B cell (primary cell): ENCODE measurements around the gene LOC101059915.
A peak's percentile ranks its signal among the peaks of the same experiment; 100 is the strongest.

Experiments used
- ATAC-seq: fragments of 200-7000 bp; cut with Tn5 transposase; one replicate; pipeline ENCODE4 v1.10.0; 2021; ENCODE audit warnings: low read depth, mild to moderate bottlenecking, moderate number of reproducible peaks, moderate library complexity
- CTCF ChIA-PET: fragments of 350-600 bp; sonication (Branson Sonifier 250); formaldehyde crosslinking; loops from one replicate; lab custom pipeline; 2021; ENCODE audit warnings: antibody characterized with exemption, inconsistent platforms; lab: Charles Lee
- POLR2A ChIA-PET: fragments of 350-600 bp; sonication (Branson Sonifier 250); formaldehyde crosslinking; loops from one replicate; lab custom pipeline; 2021; ENCODE audit warnings: antibody characterized with exemption; lab: Charles Lee
- DNase-seq: peaks from one replicate; pipeline ENCODE4 v3.0.0; 2013
- H2AFZ ChIP-seq: 2 replicates; pipeline ENCODE4 v1.6.1; 2012; ENCODE audit warnings: mild to moderate bottlenecking, low read depth, low read length; ENCODE audit not compliant: insufficient read depth, poor library complexity, severe bottlenecking
- H3K27ac ChIP-seq, 2 donors: 1 replicate in 1 of 2; 2 replicates in 1 of 2; pipeline ENCODE4 v1.5.1; 2012 to 2013; ENCODE audit warnings: low read length in 2 of 2, mild to moderate bottlenecking in 2 of 2, moderate library complexity in 1 of 2
- H3K27me3 ChIP-seq, 4 experiments: fragments of 200-600 bp in 1 of 4; sonication (generic) in 1 of 4; replicated peaks in 1 of 4; 1 replicate in 2 of 4; 2 replicates in 2 of 4; pipeline versions ENCODE4 v1.6.1 to v1.7.0; 2013 to 2016; ENCODE audit warnings: low read length in 3 of 4, mild to moderate bottlenecking in 2 of 4, mixed read lengths in 1 of 4, moderate library complexity in 1 of 4; ENCODE audit not compliant: insufficient read depth in 4 of 4, control insufficient read depth in 3 of 4; ENCODE audit errors: control extremely low read depth in 1 of 4
- H3K36me3 ChIP-seq, 2 experiments: replicated peaks in 1 of 2; 1 replicate in 1 of 2; 2 replicates in 1 of 2; pipeline versions ENCODE4 v1.6.1 to v1.7.1; 2013; ENCODE audit warnings: low read length in 1 of 2; ENCODE audit not compliant: insufficient read depth in 2 of 2, control insufficient read depth in 1 of 2; ENCODE audit errors: control extremely low read depth in 1 of 2, extremely low read depth in 1 of 2
- H3K4me1 ChIP-seq, 2 donors: fragments of 200-600 bp in 1 of 2; sonication (generic) in 1 of 2; 1 replicate in 1 of 2; 2 replicates in 1 of 2; pipeline versions ENCODE4 v1.5.1 to v1.6.1; 2013 to 2017; ENCODE audit warnings: low read length in 2 of 2; ENCODE audit not compliant: control insufficient read depth in 2 of 2, insufficient read depth in 2 of 2
- H3K4me2 ChIP-seq: replicated peaks from 2 replicates; pipeline ENCODE3; 2012; ENCODE audit warnings: mild to moderate bottlenecking, low read depth, low read length; ENCODE audit not compliant: poor library complexity, severe bottlenecking
- H3K4me3 ChIP-seq, 5 experiments: fragments of 200-600 bp in 1 of 5; sonication (generic) in 1 of 5; 1 replicate in 3 of 5; 2 replicates in 2 of 5; pipeline versions ENCODE4 v1.5.1 to v1.7.0; 2011 to 2016; ENCODE audit warnings: low read length in 4 of 5, mild to moderate bottlenecking in 4 of 5, low read depth in 2 of 5, control low read depth in 1 of 5, moderate library complexity in 1 of 5; ENCODE audit not compliant: insufficient read depth in 1 of 5; ENCODE audit errors: control extremely low read depth in 1 of 5, extremely low read depth in 1 of 5
- H3K79me2 ChIP-seq: fragments of 200-600 bp; sonication (generic); one replicate; pipeline ENCODE4 v1.6.0; 2016; ENCODE audit warnings: low read length; ENCODE audit not compliant: control insufficient read depth, insufficient read depth
- H3K9ac ChIP-seq: fragments of 200-600 bp; sonication (generic); 2 replicates; pipeline ENCODE4 v1.6.1; 2017; ENCODE audit warnings: mild to moderate bottlenecking, low read length, moderate library complexity
- H3K9me3 ChIP-seq, 3 donors: one replicate each; pipeline versions ENCODE4 v1.6.1 to v1.7.1; 2013; ENCODE audit warnings: low read length in 2 of 3; ENCODE audit not compliant: control insufficient read depth in 2 of 3, insufficient read depth in 1 of 3; ENCODE audit errors: control extremely low read depth in 1 of 3
- H4K20me1 ChIP-seq: 2 replicates; pipeline ENCODE4 v1.6.0; 2012; ENCODE audit warnings: mild to moderate bottlenecking, low read length; ENCODE audit not compliant: insufficient read depth, control insufficient read depth, poor library complexity, severe bottlenecking
- H3K27ac Mint-ChIP-seq: one replicate; pipeline ENCODE4 v1.8.0; 2021; ENCODE audit warnings: mixed read lengths
- H3K27me3 Mint-ChIP-seq: one replicate; pipeline ENCODE4 v1.8.0; 2021; ENCODE audit warnings: mixed read lengths
- H3K4me1 Mint-ChIP-seq: one replicate; pipeline ENCODE4 v1.8.0; 2021; ENCODE audit warnings: mixed read lengths
- H3K4me3 Mint-ChIP-seq: one replicate; pipeline ENCODE4 v1.8.0; 2021; ENCODE audit warnings: mixed read lengths
- H3K9me3 Mint-ChIP-seq: one replicate; pipeline ENCODE4 v1.8.0; 2022; ENCODE audit warnings: mixed read lengths; ENCODE audit not compliant: insufficient read depth
- EZH2 ChIP-seq: IDR thresholded peaks from 2 replicates; pipeline ENCODE4 v1.6.1; 2012; ENCODE audit warnings: borderline replicate concordance, low read depth, mild to moderate bottlenecking, moderate library complexity, low read length; ENCODE audit not compliant: insufficient read depth, poor library complexity, severe bottlenecking
- WGBS: methylation state at CpG from one replicate; pipeline ENCODE4 v1.1.5; 2013; ENCODE audit warnings: missing lambda C conversion rate; ENCODE audit not compliant: insufficient coverage; 5-methylcytosine and 5-hydroxymethylcytosine counted together
- intact Hi-C: fragments of 100-400 bp; cut with micrococcal nuclease; formaldehyde crosslinking; loops from one replicate; pipeline ENCODE4 v1.10.0; 2022
- TF ChIP-seq, protein P1 (sequence below): fragments of 200-600 bp; IDR thresholded peaks from one replicate; pipeline ENCODE4 v1.8.0; 2022; ENCODE audit warnings: antibody characterized with exemption, mild to moderate bottlenecking

LOC101059915 gene

DNA sequence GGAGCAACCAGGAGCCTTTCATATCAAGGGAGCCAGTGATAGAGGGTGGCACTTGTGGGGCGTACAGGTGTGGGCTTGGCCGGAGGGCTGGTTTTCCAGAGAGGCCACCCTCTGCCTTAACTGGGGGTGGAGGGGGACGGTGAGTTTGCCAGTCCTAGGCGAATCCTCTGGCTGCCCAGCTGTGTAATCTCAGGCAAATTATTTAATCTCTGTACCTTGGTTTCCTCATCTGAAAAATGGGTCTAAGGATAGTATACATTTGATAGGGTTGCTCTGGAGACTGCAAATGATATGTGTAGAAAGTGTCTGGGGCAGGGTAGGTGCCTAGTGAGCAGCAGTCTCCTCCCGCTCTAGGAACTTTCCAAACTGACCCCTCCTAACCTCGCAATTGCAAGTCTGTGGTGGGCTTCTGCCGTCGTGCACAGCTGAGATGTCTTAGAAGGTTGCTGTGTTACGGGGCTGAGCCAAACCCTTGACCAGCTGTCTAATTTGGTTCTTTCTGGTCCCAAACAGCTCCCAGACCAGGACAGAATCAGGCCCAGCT, 45.2 kb upstream of the LOC101059915 start:
- ChIA-PET CTCF (interaction anchor here (0.5 to 1.6 kb wide), 3 partner anchors 13 to 919 kb away, joined by 3 to 4 read pairs (median 3); no protein-coding TSS in a partner anchor), POLR2A (interaction anchor here (1.4 kb wide), 1 partner anchor 15 kb away, joined by 3 read pairs; no protein-coding TSS in a partner anchor)
- Histone ChIP-seq H3K36me3 (no peaks in the 10 kb centered on the region), H3K9ac (no peak overlapping the region), H4K20me1 (no peaks in the 10 kb centered on the region), H3K4me1 (peaks cover 58 to 80% of the 10 kb centered on the region in 2 donors), H3K79me2 (no peaks in the 10 kb centered on the region), H3K27ac (peak overlapping the region; percentile 52 to 79), H3K4me3 (no peak overlapping the region), H3K27me3 (no peaks in the 10 kb centered on the region), H2AFZ (no peak overlapping the region), H3K9me3 (peaks cover 0 to 14% (median 0%) of the 10 kb centered on the region in 3 donors), H3K4me2 (peak overlapping the region; percentile 37)
- Mint-ChIP-seq H3K9me3 (no peaks in the 10 kb centered on the region), H3K27ac (peak overlapping the region; percentile 89), H3K4me3 (no peak overlapping the region), H3K27me3 (no peaks in the 10 kb centered on the region), H3K4me1 (peaks cover 68% of the 10 kb centered on the region)
- TF ChIP-seq EZH2, result no peak
- TF ChIP-seq, protein P1, sequence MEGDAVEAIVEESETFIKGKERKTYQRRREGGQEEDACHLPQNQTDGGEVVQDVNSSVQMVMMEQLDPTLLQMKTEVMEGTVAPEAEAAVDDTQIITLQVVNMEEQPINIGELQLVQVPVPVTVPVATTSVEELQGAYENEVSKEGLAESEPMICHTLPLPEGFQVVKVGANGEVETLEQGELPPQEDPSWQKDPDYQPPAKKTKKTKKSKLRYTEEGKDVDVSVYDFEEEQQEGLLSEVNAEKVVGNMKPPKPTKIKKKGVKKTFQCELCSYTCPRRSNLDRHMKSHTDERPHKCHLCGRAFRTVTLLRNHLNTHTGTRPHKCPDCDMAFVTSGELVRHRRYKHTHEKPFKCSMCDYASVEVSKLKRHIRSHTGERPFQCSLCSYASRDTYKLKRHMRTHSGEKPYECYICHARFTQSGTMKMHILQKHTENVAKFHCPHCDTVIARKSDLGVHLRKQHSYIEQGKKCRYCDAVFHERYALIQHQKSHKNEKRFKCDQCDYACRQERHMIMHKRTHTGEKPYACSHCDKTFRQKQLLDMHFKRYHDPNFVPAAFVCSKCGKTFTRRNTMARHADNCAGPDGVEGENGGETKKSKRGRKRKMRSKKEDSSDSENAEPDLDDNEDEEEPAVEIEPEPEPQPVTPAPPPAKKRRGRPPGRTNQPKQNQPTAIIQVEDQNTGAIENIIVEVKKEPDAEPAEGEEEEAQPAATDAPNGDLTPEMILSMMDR, result no peak
- ATAC-seq (no peak), DNase-seq (no peak)
- intact Hi-C loops, result no loop called here
- 48% methylated on average over 2 of the region's 9 CpGs for WGBS

DNA sequence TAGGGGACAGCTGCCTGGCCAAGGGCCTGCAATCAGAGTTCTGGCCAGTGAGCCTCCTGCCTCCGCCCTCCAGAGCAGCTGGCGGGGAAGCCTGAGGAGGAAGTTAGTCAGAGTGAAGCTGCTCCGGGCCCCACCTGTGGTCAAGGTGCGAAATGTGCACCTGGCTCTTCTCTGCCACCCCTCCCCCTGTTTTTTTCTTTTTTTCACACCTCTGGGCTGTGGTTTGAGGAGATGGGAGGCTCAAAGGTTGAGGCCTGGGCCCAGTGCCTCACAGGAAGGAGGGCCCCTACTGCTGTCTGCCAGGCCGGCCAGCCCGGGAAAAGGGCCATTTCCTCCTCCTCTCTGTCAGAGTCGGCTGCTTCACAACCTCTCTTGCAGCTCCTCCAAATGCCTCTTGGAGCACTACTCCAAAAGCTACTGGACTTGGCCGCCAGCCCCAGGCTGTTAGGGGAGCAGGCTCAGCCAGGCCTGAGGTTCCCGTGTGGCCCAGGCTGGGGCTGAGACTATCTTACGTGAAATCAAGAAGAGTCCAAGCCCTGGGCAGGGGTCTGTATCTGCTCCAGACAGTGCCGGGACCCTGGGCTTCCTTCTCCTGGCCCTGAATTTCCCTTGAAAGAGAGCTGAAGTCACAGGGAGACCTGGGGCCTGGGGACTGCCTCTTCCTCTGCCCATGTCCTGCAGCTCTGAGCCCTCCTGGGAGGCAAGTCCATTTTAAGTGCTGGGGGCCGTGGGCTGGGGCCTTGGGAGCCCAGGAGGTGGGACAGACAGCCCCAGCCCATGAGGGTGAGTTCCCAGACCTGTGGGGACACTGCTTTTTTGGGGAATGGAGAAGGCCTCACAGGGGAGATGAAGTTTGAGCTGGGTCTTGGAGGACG, 44.5 kb upstream of the LOC101059915 start:
- Histone ChIP-seq H3K4me3 (no peak overlapping the region), H4K20me1 (no peaks in the 10 kb centered on the region), H3K9me3 (peaks cover 0 to 14% (median 0%) of the 10 kb centered on the region in 3 donors), H2AFZ (no peak overlapping the region), H3K27ac (peak overlapping the region; percentile 79 to 83), H3K36me3 (no peaks in the 10 kb centered on the region), H3K9ac (no peak overlapping the region), H3K79me2 (no peaks in the 10 kb centered on the region), H3K4me2 (peak overlapping the region; percentile 37), H3K4me1 (peaks cover 56 to 76% of the 10 kb centered on the region in 2 donors), H3K27me3 (no peaks in the 10 kb centered on the region)
- Mint-ChIP-seq H3K4me1 (peaks cover 64% of the 10 kb centered on the region), H3K27ac (peak overlapping the region; percentile 89), H3K27me3 (no peaks in the 10 kb centered on the region), H3K9me3 (no peaks in the 10 kb centered on the region), H3K4me3 (peak overlapping the region; percentile 39)
- intact Hi-C loops, result no loop called here
- ChIA-PET CTCF (interaction anchor here (1.5 to 1.6 kb wide), 2 partner anchors 14 to 15 kb away, joined by 3 to 4 read pairs; no protein-coding TSS in a partner anchor), POLR2A (interaction anchor here (1.4 kb wide), 1 partner anchor 14 kb away, joined by 3 read pairs; no protein-coding TSS in a partner anchor)
- ATAC-seq (peak; percentile 59), DNase-seq (peak; percentile 74)
- TF ChIP-seq EZH2, result no peak
- TF ChIP-seq, protein P1, result no peak
- 38% methylated on average over 7 of the region's 13 CpGs for WGBS
